Loucy (cell line): ENCODE data around the gene ST7L.
"Not testable (repeated sequence)": the region's sequence is repeated elsewhere in the genome, so short reads cannot be mapped to it uniquely, and the experiment has no call there.

Experiments used
- H2AFZ ChIP-seq: fragments of 200-600 bp; sonication (generic); 2 replicates; pipeline ENCODE4 v1.6.0; 2016; ENCODE audit warnings: antibody characterized with exemption, mild to moderate bottlenecking, low read length, moderate library complexity
- H3F3A ChIP-seq: fragments of 200-600 bp; 2 replicates; pipeline ENCODE4 v1.6.0; 2016; ENCODE audit warnings: antibody characterized with exemption, low read depth, mild to moderate bottlenecking
- H3K27me3 ChIP-seq: fragments of 200-600 bp; sonication (generic); 2 replicates; pipeline ENCODE4 v1.6.1; 2014; ENCODE audit warnings: low read length, mild to moderate bottlenecking; ENCODE audit not compliant: insufficient read depth, poor library complexity, severe bottlenecking
- H3K36me3 ChIP-seq: fragments of 200-600 bp; sonication (generic); 2 replicates; pipeline ENCODE4 v1.6.1; 2016; ENCODE audit warnings: low read length; ENCODE audit not compliant: insufficient read depth
- H3K4me1 ChIP-seq: fragments of 200-600 bp; sonication (generic); 2 replicates; pipeline ENCODE4 v1.5.1; 2014; ENCODE audit warnings: low read length, mild to moderate bottlenecking; ENCODE audit not compliant: insufficient read depth, poor library complexity, severe bottlenecking
- H3K4me2 ChIP-seq: fragments of 200-600 bp; sonication (generic); 2 replicates; pipeline ENCODE4 v1.6.0; 2014; ENCODE audit warnings: antibody characterized with exemption, low read length, low read depth, mild to moderate bottlenecking; ENCODE audit not compliant: poor library complexity, severe bottlenecking
- H3K4me3 ChIP-seq: fragments of 200-600 bp; sonication (generic); 2 replicates; pipeline ENCODE4 v1.5.1; 2014; ENCODE audit warnings: low read length, mild to moderate bottlenecking, mixed read lengths; ENCODE audit not compliant: poor library complexity, severe bottlenecking
- H3K79me2 ChIP-seq: fragments of 200-600 bp; sonication (generic); 2 replicates; pipeline ENCODE4 v1.6.1; 2014; ENCODE audit warnings: low read length; ENCODE audit not compliant: insufficient read depth
- H3K9ac ChIP-seq: fragments of 200-600 bp; sonication (generic); 2 replicates; pipeline ENCODE4 v1.6.0; 2014; ENCODE audit warnings: mild to moderate bottlenecking, low read depth, low read length, moderate library complexity; ENCODE audit not compliant: poor library complexity, severe bottlenecking
- H3K9me2 ChIP-seq: fragments of 200-600 bp; sonication (generic); replicated peaks from 2 replicates; pipeline ENCODE4 v1.6.1; 2016; ENCODE audit warnings: low read depth, low read length, mixed read lengths
- H3K9me3 ChIP-seq: fragments of 200-600 bp; sonication (generic); 2 replicates; pipeline ENCODE4 v1.6.1; 2014; ENCODE audit warnings: mild to moderate bottlenecking, antibody characterized with exemption, low read length, low read depth; ENCODE audit not compliant: insufficient read depth
- H4K20me1 ChIP-seq: fragments of 200-600 bp; sonication (generic); 2 replicates; pipeline ENCODE4 v1.6.0; 2014; ENCODE audit warnings: antibody characterized with exemption, low read length, mild to moderate bottlenecking; ENCODE audit not compliant: insufficient read depth, poor library complexity, severe bottlenecking
- EZH2phosphoT487 ChIP-seq: fragments of 200-600 bp; IDR thresholded peaks from 2 replicates; pipeline ENCODE4 v1.6.1; 2018; ENCODE audit warnings: antibody characterized with exemption, mild to moderate bottlenecking, moderate library complexity, borderline replicate concordance
- TF ChIP-seq, protein P1 (sequence below): fragments of 200-600 bp; sonication (generic); conservative IDR thresholded peaks from 2 replicates; pipeline ENCODE4 v1.5.1; 2014; ENCODE audit warnings: mild to moderate bottlenecking, antibody characterized with exemption, low read length

Gene ST7L

GRCh38 chr1:112651205-112651604 lies 32.3 kb upstream of the ST7L start:
- Histone ChIP-seq H3K36me3 (peaks cover 84% of the 10 kb centered on the region), H4K20me1 (peaks cover 25% of the 10 kb centered on the region), H3F3A (no peaks in the 10 kb centered on the region), H3K4me1 (no peaks in the 10 kb centered on the region), H2AFZ (no peak overlapping the region), H3K9ac (no peak overlapping the region), H3K27me3 (no peaks in the 10 kb centered on the region), H3K9me3 (no peaks in the 10 kb centered on the region), H3K9me2 (no peaks in the 10 kb centered on the region), H3K79me2 (peaks cover 27% of the 10 kb centered on the region), H3K4me3 (no peak overlapping the region), H3K4me2 (no peak overlapping the region)
- TF ChIP-seq, protein P1, sequence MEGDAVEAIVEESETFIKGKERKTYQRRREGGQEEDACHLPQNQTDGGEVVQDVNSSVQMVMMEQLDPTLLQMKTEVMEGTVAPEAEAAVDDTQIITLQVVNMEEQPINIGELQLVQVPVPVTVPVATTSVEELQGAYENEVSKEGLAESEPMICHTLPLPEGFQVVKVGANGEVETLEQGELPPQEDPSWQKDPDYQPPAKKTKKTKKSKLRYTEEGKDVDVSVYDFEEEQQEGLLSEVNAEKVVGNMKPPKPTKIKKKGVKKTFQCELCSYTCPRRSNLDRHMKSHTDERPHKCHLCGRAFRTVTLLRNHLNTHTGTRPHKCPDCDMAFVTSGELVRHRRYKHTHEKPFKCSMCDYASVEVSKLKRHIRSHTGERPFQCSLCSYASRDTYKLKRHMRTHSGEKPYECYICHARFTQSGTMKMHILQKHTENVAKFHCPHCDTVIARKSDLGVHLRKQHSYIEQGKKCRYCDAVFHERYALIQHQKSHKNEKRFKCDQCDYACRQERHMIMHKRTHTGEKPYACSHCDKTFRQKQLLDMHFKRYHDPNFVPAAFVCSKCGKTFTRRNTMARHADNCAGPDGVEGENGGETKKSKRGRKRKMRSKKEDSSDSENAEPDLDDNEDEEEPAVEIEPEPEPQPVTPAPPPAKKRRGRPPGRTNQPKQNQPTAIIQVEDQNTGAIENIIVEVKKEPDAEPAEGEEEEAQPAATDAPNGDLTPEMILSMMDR: no peak
- no peak for TF ChIP-seq EZH2phosphoT487

DNA sequence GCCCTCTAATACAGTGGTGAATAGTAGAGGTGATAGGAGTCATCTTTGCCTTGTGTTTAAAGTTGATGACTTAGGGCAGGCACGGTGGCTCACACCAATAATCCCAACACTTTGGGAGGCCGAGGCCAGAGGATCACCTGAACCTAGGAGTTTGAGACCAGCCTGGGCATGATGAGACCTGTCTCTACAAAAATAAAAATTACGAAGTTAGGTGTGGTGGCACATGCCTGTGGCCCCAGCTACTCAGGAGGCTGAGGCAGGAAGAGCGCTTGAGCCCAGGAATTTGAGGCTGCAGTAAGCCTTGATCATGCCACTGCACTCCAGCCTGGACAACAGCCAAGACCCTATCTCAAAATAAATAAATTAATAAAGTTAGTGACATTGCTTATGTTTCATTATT lies 27.3 kb upstream of the ST7L start:
- H3K4me2 ChIP-seq: no peak overlapping the region
- H3K27me3 ChIP-seq: no peaks in the 10 kb centered on the region
- no peak for TF ChIP-seq EZH2phosphoT487
- TF ChIP-seq, protein P1: no peak
- peaks cover 77% of the 10 kb centered on the region for H3K79me2 ChIP-seq
- no peaks in the 10 kb centered on the region for H3F3A ChIP-seq
- H3K9me2 ChIP-seq: no peaks in the 10 kb centered on the region
- no peak overlapping the region for H3K9ac ChIP-seq
- H3K4me3 ChIP-seq: no peak overlapping the region
- H3K9me3 ChIP-seq: no peaks in the 10 kb centered on the region
- H3K36me3 ChIP-seq: peaks cover 64% of the 10 kb centered on the region
- no peak overlapping the region for H2AFZ ChIP-seq
- peaks cover 70% of the 10 kb centered on the region for H4K20me1 ChIP-seq
- H3K4me1 ChIP-seq: no peaks in the 10 kb centered on the region

DNA sequence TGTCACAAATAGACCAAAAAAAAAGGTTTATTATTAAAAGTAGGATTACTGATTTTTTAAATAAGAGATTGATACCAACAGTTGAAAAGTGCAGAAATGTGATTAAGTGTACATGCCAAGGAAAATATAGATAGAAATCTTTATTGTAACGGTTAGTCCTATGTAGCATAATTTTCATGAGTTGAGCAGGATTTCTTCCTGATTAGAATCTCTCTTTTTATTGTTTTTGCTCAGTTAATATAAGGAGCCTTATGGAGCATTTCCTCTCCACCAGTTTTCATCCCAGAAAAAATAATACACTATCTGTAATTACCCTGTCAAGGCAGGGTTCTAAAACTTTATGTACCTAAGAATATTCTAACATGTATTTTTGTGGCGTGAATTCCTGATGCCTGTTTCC lies 24.1 kb upstream of the ST7L start:
- Histone ChIP-seq H3K9me2 (no peaks in the 10 kb centered on the region), H3K27me3 (no peaks in the 10 kb centered on the region), H3K9me3 (no peaks in the 10 kb centered on the region), H4K20me1 (peaks cover 73% of the 10 kb centered on the region), H3K36me3 (peaks cover 32% of the 10 kb centered on the region; the same call in 1 of the 2 replicates), H3K4me3 (no peak overlapping the region), H3K4me2 (no peak overlapping the region), H3K79me2 (peaks cover 89% of the 10 kb centered on the region), H2AFZ (no peak overlapping the region), H3F3A (no peaks in the 10 kb centered on the region), H3K4me1 (no peaks in the 10 kb centered on the region), H3K9ac (no peak overlapping the region)
- TF ChIP-seq, protein P1: no peak
- no peak for TF ChIP-seq EZH2phosphoT487

DNA sequence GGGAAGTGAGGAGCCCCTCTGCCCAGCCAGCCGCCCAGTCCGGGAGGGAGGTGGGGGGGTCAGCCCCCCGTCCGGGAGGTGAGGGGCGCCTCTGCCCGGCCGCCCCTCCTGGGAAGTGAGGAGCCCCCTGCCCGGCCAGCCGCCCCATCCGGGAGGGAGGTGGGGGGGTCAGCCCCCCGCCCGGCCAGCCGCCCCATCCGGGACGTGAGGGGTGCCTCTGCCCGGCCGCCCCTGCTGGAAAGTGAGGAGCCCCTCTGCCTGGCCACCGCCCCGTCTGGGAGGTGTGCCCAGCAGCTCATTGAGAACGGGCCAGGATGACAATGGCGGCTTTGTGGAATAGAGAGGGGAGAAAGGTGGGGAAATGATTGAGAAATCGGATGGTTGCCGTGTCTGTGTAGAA lies 21.5 kb upstream of the ST7L start:
- Histone ChIP-seq H4K20me1 (peaks cover 74% of the 10 kb centered on the region), H3K79me2 (peaks cover 90% of the 10 kb centered on the region), H3K4me1 (peaks cover 15% of the 10 kb centered on the region), H3K36me3 (peaks cover 17% of the 10 kb centered on the region; the same call in 1 of the 2 replicates)
- H3K9me3 ChIP-seq, H3K4me3 ChIP-seq, H3K9ac ChIP-seq, H3K27me3 ChIP-seq, H3F3A ChIP-seq, H3K4me2 ChIP-seq, H2AFZ ChIP-seq, H3K9me2 ChIP-seq: not testable (repeated sequence)
